ENCODE measurements around the gene ATP6V1C2. TPM values are rescaled to one million over a fixed set of nuclear protein-coding genes. Genes with fewer than 3 reads are reported as not detected.

ATP6V1C2 gene
- total RNA-seq, 1 donor = not detected

DNA sequence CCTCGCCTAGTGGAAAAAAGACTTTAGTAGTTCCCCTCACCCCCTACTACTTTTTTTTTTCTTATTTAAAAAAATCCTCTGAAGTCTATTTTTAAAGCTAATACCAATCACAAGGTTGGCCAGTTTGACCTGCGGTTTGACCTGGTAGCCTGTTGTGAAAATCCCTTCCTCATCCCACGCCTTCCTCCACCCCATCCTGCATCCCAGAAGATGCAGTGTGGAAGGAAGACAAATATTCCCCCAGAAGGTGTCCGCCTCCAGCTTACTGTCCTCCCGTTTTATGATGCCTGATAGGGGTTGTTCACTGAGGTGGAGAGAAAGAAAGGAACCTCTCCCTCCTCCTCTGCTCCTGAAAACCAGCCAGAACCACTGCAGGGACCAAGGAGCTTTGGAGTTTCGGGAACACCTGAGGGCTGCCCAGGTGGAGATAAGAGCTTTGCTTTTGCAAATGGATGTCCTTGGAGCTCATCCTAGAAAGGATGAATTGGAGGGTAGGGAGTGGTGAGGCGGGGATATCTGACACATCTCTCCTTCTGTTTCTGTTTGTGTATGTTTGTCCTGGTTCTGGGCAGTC is 909 bp downstream of the ATP6V1C2 start:
- DNase-seq (ENCODE audit: low read depth) = no peak
- no peak for TF ChIP-seq CTCF (IDR thresholded peaks at IDR 0.05; ENCODE audit: insufficient read depth, low read length)
- H3K4me3 ChIP-seq (ENCODE audit: low read depth, low read length) = peak overlapping the region; percentile 50

DNA sequence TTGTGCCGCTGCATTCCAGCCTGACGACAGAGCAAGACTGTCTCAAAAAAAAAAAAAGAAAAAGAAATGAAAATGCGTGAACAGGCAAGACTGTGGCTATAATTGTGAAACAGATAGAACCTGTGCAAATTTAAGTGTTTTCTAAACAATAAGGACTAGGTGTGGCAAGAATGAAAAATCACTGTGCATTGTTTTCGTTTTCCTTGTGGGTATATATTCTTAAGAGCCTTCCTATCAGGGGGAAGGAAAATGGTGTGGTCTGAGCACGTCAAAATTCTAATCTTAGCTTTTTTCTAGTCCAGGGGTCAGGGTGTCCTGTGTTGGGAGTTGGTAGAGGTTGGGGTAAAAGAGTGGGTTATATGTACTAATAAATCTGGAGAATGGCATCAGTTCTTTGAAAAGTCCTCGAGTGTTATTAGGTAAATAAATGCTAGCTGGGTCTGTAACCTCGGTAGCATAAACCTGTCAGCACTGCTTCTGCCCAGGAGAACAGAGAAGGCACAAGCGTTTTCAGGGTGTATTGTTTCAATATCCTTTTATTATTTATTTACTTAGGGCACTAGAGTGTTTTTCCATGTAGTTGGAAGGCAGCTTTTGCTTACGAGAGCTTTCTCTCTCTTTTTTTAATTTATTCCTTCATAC is 11.6 kb downstream of the ATP6V1C2 start:
- DNase-seq (ENCODE audit: low read depth) = no peak
- TF ChIP-seq CTCF (IDR thresholded peaks at IDR 0.05; ENCODE audit: insufficient read depth, low read length) = no peak
- H3K4me3 ChIP-seq (ENCODE audit: low read depth, low read length) = no peak overlapping the region

- no peak overlapping the region for H3K4me3 ChIP-seq (ENCODE audit: low read depth, low read length)
- TF ChIP-seq CTCF (IDR thresholded peaks at IDR 0.05; ENCODE audit: insufficient read depth, low read length) = no peak
- peak; percentile 13 for DNase-seq (ENCODE audit: low read depth)
Observed at GRCh38 chr2:10733566-10733925, 12.1 kb downstream of the ATP6V1C2 start.

DNA sequence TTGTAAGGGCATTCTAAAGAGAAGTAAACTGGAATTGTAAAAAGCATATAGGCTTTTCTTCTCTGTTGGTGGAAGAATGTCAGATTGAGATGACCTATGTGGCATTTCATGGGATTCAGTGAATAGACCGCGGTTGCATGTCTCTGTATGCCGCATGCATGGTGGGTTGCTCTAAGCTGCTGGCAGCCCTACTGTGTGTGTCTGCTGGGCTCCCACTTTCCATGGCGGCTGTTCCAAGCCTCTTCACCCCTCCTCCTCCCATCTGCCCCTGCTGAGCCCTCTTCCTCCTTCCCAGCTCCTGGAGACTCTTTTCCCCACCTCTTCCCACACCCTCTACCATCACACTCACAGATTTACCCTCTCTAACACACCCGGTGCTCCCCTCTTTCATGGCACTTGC is 12.6 kb downstream of the ATP6V1C2 start:
- no peak for TF ChIP-seq CTCF (IDR thresholded peaks at IDR 0.05; ENCODE audit: insufficient read depth, low read length)
- no peak for DNase-seq (ENCODE audit: low read depth)

DNA sequence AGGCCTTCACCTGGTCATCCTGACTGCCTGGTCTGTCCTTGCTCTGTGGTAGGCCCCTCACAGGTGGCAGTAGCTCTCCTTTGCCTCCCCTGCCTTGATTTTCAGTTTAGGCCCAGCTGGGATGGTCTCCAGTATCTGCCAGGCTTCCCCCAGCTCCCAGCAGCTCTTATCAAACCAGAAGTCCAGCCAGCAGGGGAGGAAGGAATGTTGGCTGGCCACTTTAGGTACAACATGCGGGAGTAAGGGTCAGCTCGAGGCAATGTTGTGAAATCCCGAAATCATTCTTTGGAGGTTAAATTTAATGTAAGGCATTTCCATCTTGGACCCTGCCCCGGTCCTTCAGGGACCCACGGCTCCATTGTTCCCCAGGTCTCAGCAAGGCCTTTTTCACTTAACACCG is 16.8 kb downstream of the ATP6V1C2 start:
- DNase-seq (ENCODE audit: low read depth) = no peak
- TF ChIP-seq CTCF (IDR thresholded peaks at IDR 0.05; ENCODE audit: insufficient read depth, low read length) = no peak
- H3K4me3 ChIP-seq (ENCODE audit: low read depth, low read length) = no peak overlapping the region

More for the DNA sequence above, 12.6 kb downstream of the ATP6V1C2 start:
- no peak overlapping the region for H3K4me3 ChIP-seq (ENCODE audit: low read depth, low read length)

- no peak for TF ChIP-seq CTCF (IDR thresholded peaks at IDR 0.05; ENCODE audit: insufficient read depth, low read length)
- DNase-seq (ENCODE audit: low read depth) = peak; percentile 55
- H3K4me3 ChIP-seq (ENCODE audit: low read depth, low read length) = no peak overlapping the region
Observed at GRCh38 chr2:10740226-10740625, 18.8 kb downstream of the ATP6V1C2 start.

- no peak for TF ChIP-seq CTCF (IDR thresholded peaks at IDR 0.05; ENCODE audit: insufficient read depth, low read length)
- H3K4me3 ChIP-seq (ENCODE audit: low read depth, low read length) = no peak overlapping the region
Observed at GRCh38 chr2:10741139-10741538, 19.7 kb downstream of the ATP6V1C2 start.

More at GRCh38 chr2:10741139-10741538, 19.7 kb downstream of the ATP6V1C2 start:
- DNase-seq (ENCODE audit: low read depth) = no peak

Data from fibroblast of the aortic adventitia (primary cell).